CD4-positive, alpha-beta T cell treated with Interleukin-10 for 1 hour (primary cell): ENCODE data around the gene RNF180.
"Not testable (repeated sequence)": the region's sequence is repeated elsewhere in the genome, so short reads cannot be mapped to it uniquely, and the experiment has no call there.

Experiments
- DNase-seq: peaks from one replicate; pipeline ENCODE4 v3.0.0-alpha.2; 2020

Gene RNF180

GRCh38 chr5:64286381-64286780 lies 120.7 kb downstream of the RNF180 start:
- no peak for DNase-seq

DNA sequence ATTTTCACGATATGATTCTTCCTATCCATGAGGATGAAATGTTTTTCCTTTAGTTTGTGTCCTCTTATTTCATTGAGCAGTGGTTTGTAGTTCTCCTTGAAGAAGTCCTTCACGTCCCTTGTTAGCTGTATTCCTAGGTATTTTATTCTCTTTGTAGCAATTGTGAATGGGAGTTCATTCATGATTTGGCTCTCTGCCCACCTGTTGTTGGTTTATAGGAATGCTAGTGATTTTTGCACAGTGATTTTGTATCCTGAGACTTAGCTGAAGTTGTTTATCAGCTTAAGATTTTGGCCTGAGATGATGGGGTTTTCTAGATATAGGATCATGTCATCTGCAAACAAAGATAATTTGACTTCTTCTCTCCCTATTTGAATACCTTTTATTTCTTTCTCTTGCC lies 122.9 kb downstream of the RNF180 start:
- not testable (repeated sequence) for DNase-seq

GRCh38 chr5:64292611-64293215 lies 127.1 kb downstream of the RNF180 start:
- DNase-seq = no peak

GRCh38 chr5:64295101-64295500 lies 129.5 kb downstream of the RNF180 start:
- no peak for DNase-seq

DNA sequence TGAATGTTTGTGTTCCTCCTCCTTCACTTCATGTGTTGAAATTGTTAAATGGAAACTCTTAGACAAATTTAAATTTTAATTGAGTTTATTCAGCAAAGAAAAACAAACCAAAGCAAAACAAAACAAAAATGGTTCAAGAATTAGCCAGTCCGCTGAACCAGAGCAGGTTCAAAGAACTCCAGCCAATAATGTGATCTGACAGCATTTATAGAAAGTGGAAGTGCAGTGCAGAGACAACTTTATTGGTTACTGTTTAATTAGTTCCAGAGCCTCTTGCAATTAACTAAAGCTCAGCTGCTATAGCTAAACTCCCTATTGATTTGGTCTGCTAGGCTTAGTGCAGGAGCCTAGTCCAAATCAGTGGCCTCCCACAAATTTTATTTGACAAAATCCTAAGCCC lies 132.9 kb downstream of the RNF180 start:
- DNase-seq = no peak

DNA sequence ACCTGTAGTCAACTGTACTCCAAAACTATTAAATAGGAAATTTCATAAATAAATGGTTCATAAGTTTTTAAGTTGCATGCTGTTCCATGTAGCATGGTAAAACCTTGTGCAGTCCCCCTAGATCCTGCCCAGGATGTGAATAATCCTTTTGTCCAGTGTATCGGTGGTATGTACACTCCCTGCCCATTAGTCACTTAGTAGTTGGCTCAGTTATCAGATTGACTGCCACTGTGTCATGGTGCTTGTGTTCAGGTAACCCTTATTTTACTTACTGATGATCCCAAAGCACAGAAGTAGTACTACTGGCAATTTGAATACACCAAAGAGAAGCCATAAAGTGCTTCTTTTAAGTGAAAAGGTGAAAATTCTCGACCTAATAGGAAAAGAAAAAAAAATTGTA lies 134.2 kb downstream of the RNF180 start:
- DNase-seq = no peak

DNA sequence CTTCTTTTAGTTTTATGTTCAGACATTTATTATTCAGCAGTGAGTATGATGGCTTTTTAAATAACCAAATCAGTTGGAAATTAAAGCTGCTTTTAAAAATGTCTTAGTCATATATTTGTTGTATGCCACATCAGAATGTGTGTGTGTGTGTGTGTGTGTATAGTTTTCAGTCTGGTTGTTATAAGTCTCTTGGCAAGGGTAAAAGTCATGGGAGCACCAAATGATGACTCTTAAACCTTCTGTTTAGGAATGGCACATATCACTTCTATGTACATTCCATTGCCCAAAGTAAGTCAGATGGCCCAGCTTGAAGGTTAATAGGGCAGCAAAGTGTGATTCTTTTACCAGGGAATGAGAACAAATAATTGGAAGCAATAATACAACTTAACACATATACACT lies 135.9 kb downstream of the RNF180 start:
- no peak for DNase-seq

DNA sequence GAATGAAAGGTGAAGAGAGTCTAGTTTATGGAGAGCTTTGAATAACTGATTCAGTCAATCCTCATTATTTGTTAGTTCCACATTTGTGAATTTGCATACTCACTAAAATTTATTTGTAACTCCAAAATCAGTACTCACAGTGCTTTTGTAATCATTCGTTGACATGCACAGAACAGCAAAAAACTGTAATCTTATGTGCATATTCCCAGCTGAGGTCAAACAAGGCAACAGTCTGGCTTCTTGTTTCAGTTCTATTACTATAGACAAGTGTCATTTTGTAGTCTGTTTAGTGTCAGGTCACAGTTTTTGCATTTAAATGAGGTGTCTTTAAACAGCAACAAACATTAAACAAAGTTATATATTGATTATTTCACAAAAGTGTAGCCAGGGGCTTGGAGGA lies 142.5 kb downstream of the RNF180 start:
- DNase-seq = no peak

DNA sequence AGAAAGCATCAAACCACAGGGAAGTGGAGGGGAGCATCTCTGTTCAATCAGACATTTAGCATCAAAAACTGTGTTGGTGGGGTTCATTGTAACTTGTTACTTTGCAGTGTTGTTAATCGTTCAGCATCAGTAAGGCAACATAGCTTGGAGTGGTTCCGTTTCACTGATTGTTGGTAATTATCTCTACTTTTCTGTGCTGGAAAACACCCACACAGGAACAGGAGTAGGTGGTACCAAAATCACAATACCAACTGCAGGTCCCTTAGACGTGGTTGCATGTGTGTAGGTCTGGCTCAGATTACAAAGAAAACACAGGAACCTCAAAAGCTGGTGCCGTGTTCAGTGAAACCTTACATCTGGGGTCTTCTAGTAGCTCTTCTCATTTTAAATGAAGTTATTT lies 146.8 kb downstream of the RNF180 start:
- DNase-seq = no peak

DNA sequence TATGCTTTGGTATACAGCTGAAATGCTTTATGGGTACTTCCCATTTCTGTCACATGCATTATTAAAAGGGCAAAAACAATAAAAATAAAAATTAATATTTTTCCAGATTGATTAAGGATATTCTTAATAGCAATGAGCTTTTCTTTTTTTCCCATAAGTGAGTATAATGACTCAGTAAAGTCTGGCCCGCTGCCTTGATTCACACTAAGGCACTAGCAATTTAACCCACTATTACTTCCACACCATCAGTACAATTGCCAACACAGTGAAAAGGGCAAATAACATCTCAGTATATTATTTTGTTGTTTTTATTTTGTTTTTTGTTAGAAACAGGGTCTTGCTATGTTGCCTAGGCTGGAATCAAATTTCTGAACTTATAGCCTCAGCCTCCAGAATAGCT lies 150.1 kb downstream of the RNF180 start:
- DNase-seq = no peak

- no peak for DNase-seq
These were observed 152.5 kb downstream of the RNF180 start for GRCh38 chr5:64318175-64318574.

DNA sequence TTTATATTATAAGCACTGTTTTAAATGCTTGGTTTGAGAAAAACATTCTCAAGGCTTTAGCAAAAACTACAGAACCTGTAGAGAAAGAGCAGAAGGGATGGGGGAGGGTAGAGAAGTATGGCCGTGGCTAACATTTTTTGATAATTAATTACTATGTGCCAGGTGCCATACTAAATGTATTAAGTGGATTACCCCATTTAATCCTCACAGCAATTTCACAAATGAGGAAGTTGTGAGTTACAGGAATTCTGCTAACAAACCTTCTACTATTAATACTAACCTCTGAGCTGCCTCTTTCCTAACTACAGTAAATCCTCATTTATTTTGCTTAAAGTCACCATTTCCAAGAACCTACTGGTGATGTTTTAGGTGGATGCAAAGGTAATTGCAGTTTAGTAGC lies 157.9 kb downstream of the RNF180 start:
- no peak for DNase-seq

- no peak for DNase-seq
These were observed 165.1 kb downstream of the RNF180 start for GRCh38 chr5:64330728-64331231.

- DNase-seq = no peak
These were observed 166.1 kb downstream of the RNF180 start for GRCh38 chr5:64331597-64332277.

DNA sequence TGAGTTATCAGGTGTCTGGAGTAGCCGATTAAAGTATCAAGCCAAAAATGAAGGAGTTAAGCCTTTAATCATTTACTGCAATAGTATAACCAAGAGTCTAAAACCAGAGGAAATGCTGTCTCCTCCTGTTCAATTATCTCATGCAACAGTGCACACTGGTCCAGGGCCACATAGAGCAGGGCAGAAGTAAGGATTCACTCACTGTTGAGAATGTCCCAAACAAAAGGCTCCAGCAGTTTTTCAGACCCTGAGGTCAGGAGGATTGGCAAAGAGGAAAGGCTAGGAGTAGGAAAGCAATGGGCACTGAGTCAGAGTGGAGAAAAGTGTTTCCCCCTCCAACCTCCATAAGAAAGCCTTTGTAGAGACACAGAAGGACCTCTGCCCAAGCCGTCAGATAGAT lies 168.2 kb downstream of the RNF180 start:
- DNase-seq = no peak

DNA sequence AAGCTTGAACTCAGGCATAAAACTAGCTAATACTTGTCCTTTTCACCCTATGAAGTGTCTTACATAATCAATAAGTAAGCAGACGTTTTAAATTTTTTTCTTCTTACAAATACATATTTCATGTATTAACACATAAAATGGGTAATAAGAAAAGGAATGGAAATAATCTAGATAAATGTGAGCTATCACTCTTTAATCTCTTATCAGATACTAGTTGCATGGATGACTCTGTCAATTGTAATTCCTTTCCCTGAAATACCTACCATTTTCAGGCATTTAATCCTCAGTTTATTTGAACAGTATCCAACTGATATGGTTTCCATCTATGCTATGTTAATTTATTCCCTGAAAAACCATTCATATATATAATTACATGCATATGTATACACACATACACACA lies 174.1 kb downstream of the RNF180 start:
- DNase-seq = no peak

- DNase-seq = no peak
These were observed 174.7 kb downstream of the RNF180 start for GRCh38 chr5:64340293-64340692.

DNA sequence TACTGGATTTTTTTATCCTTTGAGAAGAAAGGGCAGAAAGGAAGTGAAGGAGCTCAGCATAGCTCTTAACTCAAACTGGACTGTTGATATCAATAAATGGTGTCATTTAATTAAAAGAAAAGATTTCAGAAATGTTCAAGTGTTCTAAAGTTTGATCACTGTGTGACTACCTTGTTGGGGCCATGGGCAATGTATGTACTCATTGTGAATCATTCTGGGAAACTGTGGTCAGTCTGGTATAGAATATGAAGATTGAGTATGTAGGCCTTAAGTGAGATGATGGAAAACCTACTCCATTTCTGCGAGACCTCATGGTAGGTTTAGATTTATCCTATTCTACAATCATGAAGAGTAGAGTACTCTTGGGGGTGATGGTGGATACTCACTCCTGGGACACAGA lies 175.7 kb downstream of the RNF180 start:
- no peak for DNase-seq

DNA sequence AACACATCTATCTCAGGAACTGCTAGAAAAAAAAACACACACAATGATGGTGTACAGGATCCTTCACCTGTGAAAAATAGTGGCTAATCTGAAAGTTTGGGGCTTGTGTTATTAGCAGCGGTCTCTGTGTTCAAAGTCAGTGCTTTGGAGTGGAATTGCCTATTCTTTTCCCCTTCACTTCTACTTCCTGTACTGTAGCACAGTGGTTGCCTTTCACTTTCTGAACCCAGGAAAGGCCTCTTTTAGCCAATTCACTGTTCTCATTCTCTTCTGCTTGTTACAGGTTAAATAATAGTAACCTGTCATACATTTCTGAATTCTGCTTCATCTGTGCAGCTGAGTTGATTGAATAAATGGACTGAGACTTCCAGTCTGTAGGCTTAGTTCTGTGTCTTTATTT lies 178.9 kb downstream of the RNF180 start:
- no peak for DNase-seq

DNA sequence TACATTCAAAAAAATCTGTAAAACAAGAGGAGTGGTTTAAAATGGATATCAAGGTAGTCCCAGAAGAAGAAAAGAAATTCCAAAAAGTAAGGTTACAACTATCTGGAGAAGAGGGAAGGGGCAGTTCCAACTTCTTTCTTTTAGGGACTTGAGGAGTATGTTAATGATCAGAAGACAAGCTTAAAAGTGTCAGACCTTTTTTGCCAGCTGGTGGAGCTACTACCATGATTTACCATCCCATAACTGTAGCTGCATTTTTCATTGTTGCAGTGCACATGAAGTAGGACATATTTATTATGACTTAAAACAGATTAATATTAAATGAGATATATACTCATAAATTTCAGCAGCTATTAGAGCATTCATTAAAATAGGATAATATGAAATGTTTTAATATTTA lies 181.7 kb downstream of the RNF180 start:
- no peak for DNase-seq

GRCh38 chr5:64364426-64364825 lies 198.8 kb downstream of the RNF180 start:
- no peak for DNase-seq

GRCh38 chr5:64384765-64385164 lies 219.1 kb downstream of the RNF180 start:
- DNase-seq = no peak

DNA sequence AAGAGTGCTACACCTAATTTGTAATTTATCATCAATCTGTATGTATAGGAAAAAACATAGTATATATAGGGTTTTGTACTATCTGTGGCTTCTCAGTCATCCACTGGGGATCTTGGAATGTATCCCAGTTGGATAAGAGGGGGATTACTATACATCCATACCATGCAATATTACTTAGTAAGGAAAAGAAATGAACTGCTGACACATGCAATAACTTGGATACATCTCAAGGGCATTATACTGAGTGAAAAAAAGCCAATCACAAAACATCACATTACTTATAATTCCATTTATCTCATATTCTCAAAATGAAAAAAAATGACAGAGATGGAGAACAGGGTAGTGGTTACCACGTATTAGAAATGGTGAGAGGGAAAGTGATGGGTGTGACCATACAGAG lies 231.9 kb downstream of the RNF180 start:
- DNase-seq = no peak

DNA sequence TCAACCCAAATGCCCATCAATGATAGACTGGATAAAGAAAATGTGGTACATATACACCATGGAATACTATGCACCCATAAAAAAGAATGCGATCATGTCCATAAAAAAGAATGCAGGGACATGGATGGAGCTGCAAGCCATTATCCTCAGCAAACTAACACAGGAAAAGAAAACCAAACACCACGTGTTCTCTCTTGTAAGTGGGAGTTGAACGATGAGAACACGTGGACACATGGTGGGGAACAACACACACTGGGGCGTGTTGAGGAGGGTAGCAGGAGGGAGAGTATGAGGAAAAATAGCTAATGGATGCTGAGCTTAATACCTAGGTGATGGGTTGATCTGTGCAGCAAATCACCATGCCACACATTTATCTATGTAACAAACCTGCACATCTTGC lies 233.1 kb downstream of the RNF180 start:
- DNase-seq = not testable (repeated sequence)
